ENCODE measurements around the gene REEP5. TPM values are rescaled to one million over a fixed set of nuclear protein-coding genes. Genes with fewer than 3 reads are reported as not detected.

Gene REEP5
- total and polyA plus RNA-seq, 7 donors: 35.5 to 83.6 (median 76.7) TPM

DNA sequence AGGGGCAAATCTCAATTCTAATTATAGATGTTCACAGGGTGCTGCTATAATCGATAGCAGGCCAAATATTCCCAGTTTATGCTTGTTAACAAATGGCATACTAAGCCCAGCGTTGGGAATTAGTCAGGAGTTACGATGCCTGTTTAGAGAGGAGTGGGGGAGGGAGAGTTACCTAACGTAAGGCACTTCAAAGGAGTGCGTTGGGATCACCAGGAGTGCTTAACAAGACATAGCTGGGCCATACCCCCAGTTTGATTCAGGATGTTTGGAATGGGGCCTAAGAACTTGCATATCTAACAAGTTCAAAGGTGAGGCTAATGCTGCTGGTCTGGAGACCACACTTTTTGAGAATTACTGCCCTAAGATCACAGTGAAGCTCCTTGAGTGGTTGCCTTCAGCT lies 75.5 kb downstream of the REEP5 start:
- DNase-seq (no peak), ATAC-seq (no peak)
- intact Hi-C loops (cut with DNase I): loop anchor here in 1 of 2 donors (5.0 kb wide), 1 partner anchor 294 kb away; no protein-coding TSS in a partner anchor
- Histone ChIP-seq H3K4me1 (no peaks in the 10 kb centered on the region), H3K27ac (no peak overlapping the region), H3K9me3 (no peaks in the 10 kb centered on the region), H3K4me3 (no peak overlapping the region), H3K36me3 (ENCODE audit: insufficient read depth in 1 of 2, low read depth in 1 of 2) (peaks cover 0 to 6% of the 10 kb centered on the region in 2 donors), H3K27me3 (ENCODE audit: insufficient read depth in 3 of 3, low read length in 2 of 3) (no peaks in the 10 kb centered on the region)
- 68 to 78% (median 69%) methylated on average over 5 of the region's 5 CpGs for WGBS, 3 donors
- no peak for TF ChIP-seq CTCF (IDR thresholded peaks at IDR 0.05)

DNA sequence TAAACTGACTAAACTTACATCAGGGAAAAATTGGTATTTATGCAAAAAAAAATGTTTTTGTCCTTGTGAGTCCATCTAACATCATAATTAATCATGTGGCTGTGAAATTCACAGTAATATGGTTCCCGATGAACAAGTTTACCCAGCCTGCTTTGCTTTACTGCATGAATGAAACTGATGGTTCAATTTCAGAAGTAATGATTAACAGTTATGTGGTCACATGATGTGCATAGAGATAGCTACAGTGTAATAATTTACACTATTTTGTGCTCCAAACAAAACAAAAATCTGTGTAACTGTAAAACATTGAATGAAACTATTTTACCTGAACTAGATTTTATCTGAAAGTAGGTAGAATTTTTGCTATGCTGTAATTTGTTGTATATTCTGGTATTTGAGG lies 77.5 kb downstream of the REEP5 start:
- ATAC-seq (no peak), DNase-seq (no peak)
- H3K4me1 ChIP-seq: no peaks in the 10 kb centered on the region
- no peak overlapping the region for H3K27ac ChIP-seq
- H3K27me3 ChIP-seq (ENCODE audit: insufficient read depth in 3 of 3, low read length in 2 of 3): no peaks in the 10 kb centered on the region
- intact Hi-C loops (cut with DNase I): no loop called here
- H3K36me3 ChIP-seq (ENCODE audit: insufficient read depth in 1 of 2, low read depth in 1 of 2): peaks cover 1 to 23% of the 10 kb centered on the region in 2 donors
- TF ChIP-seq CTCF (IDR thresholded peaks at IDR 0.05): no peak
- WGBS, 3 donors: 57 to 77% (median 74%) methylated on average over 1 of the region's 1 CpG
- no peaks in the 10 kb centered on the region for H3K9me3 ChIP-seq
- H3K4me3 ChIP-seq: no peak overlapping the region

DNA sequence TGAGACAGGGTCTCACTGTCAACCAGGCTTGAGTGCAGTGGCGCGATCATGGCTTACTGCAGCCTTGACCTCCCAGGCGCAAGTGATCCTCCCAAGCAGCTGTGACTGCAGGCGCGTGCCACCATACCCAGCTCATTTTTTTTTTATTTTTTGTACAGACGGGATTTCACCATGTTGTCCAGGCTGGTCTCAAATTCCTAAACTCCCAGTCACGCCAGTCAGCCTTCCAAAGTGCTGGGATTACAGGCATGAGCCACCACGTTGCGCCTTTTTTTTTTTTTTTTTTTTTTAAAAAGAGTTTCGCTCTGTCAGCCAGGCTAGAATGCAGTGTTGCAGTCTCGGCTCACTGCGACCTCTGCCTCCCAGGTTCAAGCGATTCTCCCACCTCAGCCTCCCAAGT lies 88.1 kb downstream of the REEP5 start:
- H3K9me3 ChIP-seq: no peaks in the 10 kb centered on the region
- no peaks in the 10 kb centered on the region for H3K27me3 ChIP-seq (ENCODE audit: insufficient read depth in 3 of 3, low read length in 2 of 3)
- H3K4me1 ChIP-seq: no peaks in the 10 kb centered on the region
- WGBS, 3 donors: 93 to 97% (median 96%) methylated on average over 13 of the region's 13 CpGs
- H3K4me3 ChIP-seq: no peak overlapping the region
- H3K27ac ChIP-seq: no peak overlapping the region
- ATAC-seq: no peak
- no peak for TF ChIP-seq CTCF (IDR thresholded peaks at IDR 0.05)
- intact Hi-C loops (cut with DNase I): no loop called here
- no peak for DNase-seq
- peaks cover 15 to 85% of the 10 kb centered on the region in 2 donors for H3K36me3 ChIP-seq (ENCODE audit: insufficient read depth in 1 of 2, low read depth in 1 of 2)

GRCh38 chr5:112830378-112830777 lies 91.6 kb downstream of the REEP5 start:
- Histone ChIP-seq H3K36me3 (ENCODE audit: insufficient read depth in 1 of 2, low read depth in 1 of 2) (peaks cover 5 to 82% of the 10 kb centered on the region in 2 donors), H3K9me3 (no peaks in the 10 kb centered on the region), H3K4me1 (no peaks in the 10 kb centered on the region), H3K27ac (no peak overlapping the region), H3K4me3 (no peak overlapping the region), H3K27me3 (ENCODE audit: insufficient read depth in 3 of 3, low read length in 2 of 3) (no peaks in the 10 kb centered on the region)
- WGBS, 3 donors: 91 to 96% (median 91%) methylated on average over 2 of the region's 2 CpGs
- DNase-seq (no peak), ATAC-seq (no peak)
- intact Hi-C loops (cut with DNase I): no loop called here
- no peak for TF ChIP-seq CTCF (IDR thresholded peaks at IDR 0.05)

Other genes with a start within 250 kb of the REEP5 start
- 10 to 100 TPM; 23.8 to 37.0 (median 29.6) TPM for gene APC, start 184.3 kb downstream of the REEP5 start, total RNA-seq
- gene APC, start 184.3 kb downstream of the REEP5 start, polyA plus RNA-seq: 10 to 100 TPM in 1 of 3 donors, 1 to 10 TPM in 2; 5.2 to 28.6 (median 6.7) TPM
- gene SRP19, start 60.9 kb downstream of the REEP5 start, total RNA-seq: 10 to 100 TPM; 32.9 to 44.5 (median 38.3) TPM
- 10 to 100 TPM; 76.8 to 98.1 (median 94.8) TPM for gene SRP19, start 60.9 kb downstream of the REEP5 start, polyA plus RNA-seq
- gene DCP2, start 54.6 kb upstream of the REEP5 start, total RNA-seq: 10 to 100 TPM; 20.2 to 41.7 (median 29.9) TPM
- 1 to 10 TPM; 4.0 to 8.7 (median 5.1) TPM for gene DCP2, start 54.6 kb upstream of the REEP5 start, polyA plus RNA-seq

Data from psoas muscle (tissue), 8 donors.